Body of pancreas (tissue), 4 donors: ENCODE results near the gene SLC22A4.

Experiments used
- CTCF ChIP-seq, 7 experiments: fragments of 450-650 bp in 4 of 7; fragments of 200-600 bp in 3 of 7; sonication (generic) in 3 of 7; IDR thresholded peaks; one replicate each; pipeline ENCODE4 v1.5.1; 2016 to 2019; ENCODE audit warnings: antibody characterized with exemption in 7 of 7
- POLR2A ChIP-seq, 3 donors: fragments of 450-650 bp; IDR thresholded peaks; one replicate each; pipeline ENCODE4 v1.6.1; 2016; ENCODE audit warnings: antibody characterized with exemption in 3 of 3, mild to moderate bottlenecking in 2 of 3

GRCh38 chr5:132321109-132321721 lies 27.0 kb downstream of the SLC22A4 start:
- TF ChIP-seq CTCF (IDR thresholded peaks at IDR 0.05) (no peak), POLR2A (IDR thresholded peaks at IDR 0.05) (no peak)
